Sigmoid colon (tissue), 3 donors: ENCODE measurements around the gene OR8D4.

Experiments
- POLR2A ChIP-seq, 2 donors: fragments of 450-650 bp; IDR thresholded peaks; one replicate each; pipeline ENCODE4 v1.6.1; 2016; ENCODE audit warnings: antibody characterized with exemption in 2 of 2, mild to moderate bottlenecking in 2 of 2, moderate library complexity in 2 of 2
- TF ChIP-seq, protein P1 (sequence below), 4 experiments: fragments of 450-650 bp in 3 of 4; fragments of 200-600 bp in 1 of 4; IDR thresholded peaks; one replicate each; pipeline ENCODE4 v1.5.1; 2016 to 2019; ENCODE audit warnings: antibody characterized with exemption in 4 of 4, mild to moderate bottlenecking in 3 of 4, moderate library complexity in 2 of 4

DNA sequence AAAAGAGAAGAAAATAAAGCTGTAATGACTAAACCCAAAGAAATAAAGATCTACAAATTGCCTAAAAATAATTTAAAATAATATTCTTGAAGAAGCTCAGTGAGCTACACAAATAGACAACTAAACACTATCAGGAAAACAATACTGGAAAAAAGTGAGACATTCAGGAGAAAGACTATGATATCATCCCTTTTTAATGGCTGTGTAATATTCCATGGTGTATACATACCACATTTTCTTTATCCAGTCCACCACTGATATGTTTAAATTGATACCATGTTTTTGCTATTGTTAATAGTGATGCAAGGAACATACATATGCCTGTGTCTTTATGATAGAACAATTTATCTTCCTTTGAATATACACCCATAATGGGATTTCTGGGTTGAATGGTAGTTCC lies 54.8 kb downstream of the OR8D4 start:
- TF ChIP-seq, protein P1, sequence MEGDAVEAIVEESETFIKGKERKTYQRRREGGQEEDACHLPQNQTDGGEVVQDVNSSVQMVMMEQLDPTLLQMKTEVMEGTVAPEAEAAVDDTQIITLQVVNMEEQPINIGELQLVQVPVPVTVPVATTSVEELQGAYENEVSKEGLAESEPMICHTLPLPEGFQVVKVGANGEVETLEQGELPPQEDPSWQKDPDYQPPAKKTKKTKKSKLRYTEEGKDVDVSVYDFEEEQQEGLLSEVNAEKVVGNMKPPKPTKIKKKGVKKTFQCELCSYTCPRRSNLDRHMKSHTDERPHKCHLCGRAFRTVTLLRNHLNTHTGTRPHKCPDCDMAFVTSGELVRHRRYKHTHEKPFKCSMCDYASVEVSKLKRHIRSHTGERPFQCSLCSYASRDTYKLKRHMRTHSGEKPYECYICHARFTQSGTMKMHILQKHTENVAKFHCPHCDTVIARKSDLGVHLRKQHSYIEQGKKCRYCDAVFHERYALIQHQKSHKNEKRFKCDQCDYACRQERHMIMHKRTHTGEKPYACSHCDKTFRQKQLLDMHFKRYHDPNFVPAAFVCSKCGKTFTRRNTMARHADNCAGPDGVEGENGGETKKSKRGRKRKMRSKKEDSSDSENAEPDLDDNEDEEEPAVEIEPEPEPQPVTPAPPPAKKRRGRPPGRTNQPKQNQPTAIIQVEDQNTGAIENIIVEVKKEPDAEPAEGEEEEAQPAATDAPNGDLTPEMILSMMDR (IDR thresholded peaks at IDR 0.05), result no peak
- TF ChIP-seq POLR2A (IDR thresholded peaks at IDR 0.05), result no peak
